HEK293 (cell line): ENCODE results near the gene SNRNP40.
A peak's percentile ranks its signal among the peaks of the same experiment; 100 is the strongest.

ENCODE experiments used
- EGR2 ChIP-seq: fragments of 450-650 bp; formaldehyde crosslinking; IDR thresholded peaks from 2 replicates; pipeline ENCODE4 v1.5.1; 2016; ENCODE audit warnings: low read depth, missing biosample characterization, missing genetic modification characterization
- KLF10 ChIP-seq: fragments of 450-650 bp; IDR thresholded peaks from 2 replicates; pipeline ENCODE4 v1.5.1; 2018; ENCODE audit warnings: missing biosample characterization, mild to moderate bottlenecking, missing genetic modification characterization
- OSR2 ChIP-seq: fragments of 450-650 bp; formaldehyde crosslinking; IDR thresholded peaks from 2 replicates; pipeline ENCODE4 v1.5.1; 2016; ENCODE audit warnings: missing biosample characterization, missing genetic modification characterization
- PBX3 ChIP-seq: sonication (generic); formaldehyde crosslinking; IDR thresholded peaks from 2 replicates; pipeline ENCODE4 v1.8.1; 2022; ENCODE audit warnings: mild to moderate bottlenecking, moderate library complexity, missing genetic modification reagents
- SP2 ChIP-seq: fragments of 450-650 bp; formaldehyde crosslinking; IDR thresholded peaks from 2 replicates; pipeline ENCODE4 v1.5.1; 2016; ENCODE audit warnings: missing biosample characterization, missing genetic modification characterization
- ZBTB17 ChIP-seq: fragments of 450-650 bp; formaldehyde crosslinking; IDR thresholded peaks from 2 replicates; pipeline ENCODE4 v1.5.1; 2016; ENCODE audit warnings: missing biosample characterization, missing genetic modification characterization
- ZBTB48 ChIP-seq: fragments of 450-650 bp; formaldehyde crosslinking; IDR thresholded peaks from 2 replicates; pipeline ENCODE4 v1.5.1; 2016; ENCODE audit warnings: missing biosample characterization, missing genetic modification characterization
- ZNF2 ChIP-seq: fragments of 450-650 bp; formaldehyde crosslinking; IDR thresholded peaks from 2 replicates; pipeline ENCODE4 v1.5.1; 2016; ENCODE audit warnings: missing biosample characterization, missing genetic modification characterization
- ZNF221 ChIP-seq: fragments of 450-650 bp; formaldehyde crosslinking; IDR thresholded peaks from 2 replicates; pipeline ENCODE4 v1.5.1; 2017; ENCODE audit warnings: missing biosample characterization, missing genetic modification characterization, borderline replicate concordance
- ZNF223 ChIP-seq: fragments of 450-650 bp; formaldehyde crosslinking; IDR thresholded peaks from 2 replicates; pipeline ENCODE4 v1.5.1; 2016; ENCODE audit warnings: missing biosample characterization, missing genetic modification characterization
- ZNF341 ChIP-seq: fragments of 450-650 bp; formaldehyde crosslinking; IDR thresholded peaks from 2 replicates; pipeline ENCODE4; 2016; ENCODE audit warnings: low read depth, missing biosample characterization, missing genetic modification characterization
- ZNF426 ChIP-seq: fragments of 450-650 bp; formaldehyde crosslinking; IDR thresholded peaks from 2 replicates; pipeline ENCODE4 v1.5.1; 2017; ENCODE audit warnings: missing biosample characterization, missing genetic modification characterization, mild to moderate bottlenecking, inconsistent platforms, moderate library complexity
- ZNF521 ChIP-seq: fragments of 450-650 bp; formaldehyde crosslinking; IDR thresholded peaks from 2 replicates; pipeline ENCODE4 v1.5.1; 2017; ENCODE audit warnings: missing biosample characterization, mild to moderate bottlenecking, missing genetic modification characterization
- ZNF548 ChIP-seq: fragments of 450-650 bp; formaldehyde crosslinking; IDR thresholded peaks from 2 replicates; pipeline ENCODE4 v1.5.1; 2016; ENCODE audit warnings: missing biosample characterization, missing genetic modification characterization
- ZNF561 ChIP-seq: fragments of 450-650 bp; IDR thresholded peaks from 2 replicates; pipeline ENCODE4 v1.5.1; 2018; ENCODE audit warnings: missing biosample characterization, missing genetic modification characterization, borderline replicate concordance
- ZNF610 ChIP-seq: fragments of 450-650 bp; formaldehyde crosslinking; IDR thresholded peaks from 2 replicates; pipeline ENCODE4 v1.5.1; 2016; ENCODE audit warnings: missing biosample characterization, missing genetic modification characterization, borderline replicate concordance
- ZNF629 ChIP-seq: fragments of 450-650 bp; formaldehyde crosslinking; IDR thresholded peaks from 2 replicates; pipeline ENCODE4 v1.5.1; 2017; ENCODE audit warnings: missing biosample characterization, missing genetic modification characterization
- ZNF654 ChIP-seq: fragments of 450-650 bp; formaldehyde crosslinking; IDR thresholded peaks from 2 replicates; pipeline ENCODE4 v1.5.1; 2016; ENCODE audit warnings: low read depth, missing biosample characterization, missing genetic modification characterization
- ZNF660 ChIP-seq: fragments of 450-650 bp; IDR thresholded peaks from 2 replicates; pipeline ENCODE4 v1.5.1; 2018; ENCODE audit warnings: missing biosample characterization, mild to moderate bottlenecking, missing genetic modification characterization
- TF ChIP-seq, protein P1 (sequence below): fragments of 450-650 bp; formaldehyde crosslinking; IDR thresholded peaks from 2 replicates; pipeline ENCODE4 v1.5.1; 2016; ENCODE audit warnings: missing biosample characterization, missing genetic modification characterization
- TF ChIP-seq, protein P2 (sequence below): fragments of 450-650 bp; formaldehyde crosslinking; IDR thresholded peaks from 2 replicates; pipeline ENCODE4 v1.5.1; 2016; ENCODE audit warnings: missing biosample characterization, missing genetic modification characterization
- TF ChIP-seq, protein P3 (sequence below): fragments of 450-650 bp; formaldehyde crosslinking; IDR thresholded peaks from 2 replicates; pipeline ENCODE4 v1.5.1; 2016; ENCODE audit warnings: missing biosample characterization, missing genetic modification characterization
- TF ChIP-seq, protein P4 (sequence below): fragments of 450-650 bp; formaldehyde crosslinking; IDR thresholded peaks from 2 replicates; pipeline ENCODE4 v1.5.1; 2016; ENCODE audit warnings: missing biosample characterization, missing genetic modification characterization
- TF ChIP-seq, protein P5 (sequence below): fragments of 450-650 bp; formaldehyde crosslinking; IDR thresholded peaks from 2 replicates; pipeline ENCODE4 v1.5.1; 2016; ENCODE audit warnings: missing biosample characterization, missing genetic modification characterization

The SNRNP40 gene

GRCh38 chr1:31296486-31297276, at the start of gene SNRNP40, which contains the start of gene ZCCHC17 (continued):
- TF ChIP-seq ZBTB17 (tag by site-specific recombination) (peak; percentile 48; the same call in 1 of the 2 replicates), SP2 (tag by site-specific recombination) (peak; percentile 99), PBX3 (CRISPR knock-in tag) (no peak), ZNF2 (tag by site-specific recombination) (peak; percentile 27), ZNF629 (tag by site-specific recombination) (peak; percentile 83), ZNF221 (no peak), ZNF660 (tag by site-specific recombination) (peak; percentile 65), EGR2 (tag by site-specific recombination) (peak; percentile 79), ZNF521 (tag by site-specific recombination) (no peak), OSR2 (tag by site-specific recombination) (no peak), ZNF426 (tag by site-specific recombination) (no peak), ZNF654 (no peak), KLF10 (tag by site-specific recombination) (no peak), ZBTB48 (tag by site-specific recombination) (peak; percentile 83), ZNF610 (tag by site-specific recombination) (0 out of 2 replicates have a peak, but pooled peaks have one; percentile 32), ZNF561 (tag by site-specific recombination) (no peak; the same call in 1 of the 2 replicates), ZNF341 (tag by site-specific recombination) (peak; percentile 89), ZNF223 (tag by site-specific recombination) (no peak), ZNF548 (tag by site-specific recombination) (no peak)
- TF ChIP-seq, protein P1, sequence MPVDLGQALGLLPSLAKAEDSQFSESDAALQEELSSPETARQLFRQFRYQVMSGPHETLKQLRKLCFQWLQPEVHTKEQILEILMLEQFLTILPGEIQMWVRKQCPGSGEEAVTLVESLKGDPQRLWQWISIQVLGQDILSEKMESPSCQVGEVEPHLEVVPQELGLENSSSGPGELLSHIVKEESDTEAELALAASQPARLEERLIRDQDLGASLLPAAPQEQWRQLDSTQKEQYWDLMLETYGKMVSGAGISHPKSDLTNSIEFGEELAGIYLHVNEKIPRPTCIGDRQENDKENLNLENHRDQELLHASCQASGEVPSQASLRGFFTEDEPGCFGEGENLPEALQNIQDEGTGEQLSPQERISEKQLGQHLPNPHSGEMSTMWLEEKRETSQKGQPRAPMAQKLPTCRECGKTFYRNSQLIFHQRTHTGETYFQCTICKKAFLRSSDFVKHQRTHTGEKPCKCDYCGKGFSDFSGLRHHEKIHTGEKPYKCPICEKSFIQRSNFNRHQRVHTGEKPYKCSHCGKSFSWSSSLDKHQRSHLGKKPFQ = no peak
- TF ChIP-seq, protein P2, sequence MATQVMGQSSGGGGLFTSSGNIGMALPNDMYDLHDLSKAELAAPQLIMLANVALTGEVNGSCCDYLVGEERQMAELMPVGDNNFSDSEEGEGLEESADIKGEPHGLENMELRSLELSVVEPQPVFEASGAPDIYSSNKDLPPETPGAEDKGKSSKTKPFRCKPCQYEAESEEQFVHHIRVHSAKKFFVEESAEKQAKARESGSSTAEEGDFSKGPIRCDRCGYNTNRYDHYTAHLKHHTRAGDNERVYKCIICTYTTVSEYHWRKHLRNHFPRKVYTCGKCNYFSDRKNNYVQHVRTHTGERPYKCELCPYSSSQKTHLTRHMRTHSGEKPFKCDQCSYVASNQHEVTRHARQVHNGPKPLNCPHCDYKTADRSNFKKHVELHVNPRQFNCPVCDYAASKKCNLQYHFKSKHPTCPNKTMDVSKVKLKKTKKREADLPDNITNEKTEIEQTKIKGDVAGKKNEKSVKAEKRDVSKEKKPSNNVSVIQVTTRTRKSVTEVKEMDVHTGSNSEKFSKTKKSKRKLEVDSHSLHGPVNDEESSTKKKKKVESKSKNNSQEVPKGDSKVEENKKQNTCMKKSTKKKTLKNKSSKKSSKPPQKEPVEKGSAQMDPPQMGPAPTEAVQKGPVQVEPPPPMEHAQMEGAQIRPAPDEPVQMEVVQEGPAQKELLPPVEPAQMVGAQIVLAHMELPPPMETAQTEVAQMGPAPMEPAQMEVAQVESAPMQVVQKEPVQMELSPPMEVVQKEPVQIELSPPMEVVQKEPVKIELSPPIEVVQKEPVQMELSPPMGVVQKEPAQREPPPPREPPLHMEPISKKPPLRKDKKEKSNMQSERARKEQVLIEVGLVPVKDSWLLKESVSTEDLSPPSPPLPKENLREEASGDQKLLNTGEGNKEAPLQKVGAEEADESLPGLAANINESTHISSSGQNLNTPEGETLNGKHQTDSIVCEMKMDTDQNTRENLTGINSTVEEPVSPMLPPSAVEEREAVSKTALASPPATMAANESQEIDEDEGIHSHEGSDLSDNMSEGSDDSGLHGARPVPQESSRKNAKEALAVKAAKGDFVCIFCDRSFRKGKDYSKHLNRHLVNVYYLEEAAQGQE = no peak
- TF ChIP-seq, protein P3, sequence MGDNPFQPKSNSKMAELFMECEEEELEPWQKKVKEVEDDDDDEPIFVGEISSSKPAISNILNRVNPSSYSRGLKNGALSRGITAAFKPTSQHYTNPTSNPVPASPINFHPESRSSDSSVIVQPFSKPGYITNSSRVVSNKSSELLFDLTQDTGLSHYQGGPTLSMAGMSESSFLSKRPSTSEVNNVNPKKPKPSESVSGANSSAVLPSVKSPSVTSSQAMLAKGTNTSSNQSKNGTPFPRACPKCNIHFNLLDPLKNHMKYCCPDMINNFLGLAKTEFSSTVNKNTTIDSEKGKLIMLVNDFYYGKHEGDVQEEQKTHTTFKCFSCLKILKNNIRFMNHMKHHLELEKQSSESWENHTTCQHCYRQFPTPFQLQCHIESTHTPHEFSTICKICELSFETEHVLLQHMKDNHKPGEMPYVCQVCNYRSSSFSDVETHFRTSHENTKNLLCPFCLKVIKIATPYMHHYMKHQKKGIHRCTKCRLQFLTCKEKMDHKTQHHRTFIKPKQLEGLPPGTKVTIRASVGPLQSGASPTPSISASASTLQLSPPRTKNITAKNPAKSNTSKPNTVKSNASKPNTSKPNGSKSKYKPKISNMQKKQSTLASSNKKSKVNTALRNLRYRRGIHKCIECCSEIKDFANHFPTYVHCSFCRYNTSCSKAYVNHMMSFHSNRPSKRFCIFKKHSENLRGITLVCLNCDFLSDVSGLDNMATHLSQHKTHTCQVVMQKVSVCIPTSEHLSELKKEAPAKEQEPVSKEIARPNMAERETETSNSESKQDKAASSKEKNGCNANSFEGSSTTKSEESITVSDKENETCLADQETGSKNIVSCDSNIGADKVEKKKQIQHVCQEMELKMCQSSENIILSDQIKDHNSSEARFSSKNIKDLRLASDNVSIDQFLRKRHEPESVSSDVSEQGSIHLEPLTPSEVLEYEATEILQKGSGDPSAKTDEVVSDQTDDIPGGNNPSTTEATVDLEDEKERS = no peak
- TF ChIP-seq, protein P4, sequence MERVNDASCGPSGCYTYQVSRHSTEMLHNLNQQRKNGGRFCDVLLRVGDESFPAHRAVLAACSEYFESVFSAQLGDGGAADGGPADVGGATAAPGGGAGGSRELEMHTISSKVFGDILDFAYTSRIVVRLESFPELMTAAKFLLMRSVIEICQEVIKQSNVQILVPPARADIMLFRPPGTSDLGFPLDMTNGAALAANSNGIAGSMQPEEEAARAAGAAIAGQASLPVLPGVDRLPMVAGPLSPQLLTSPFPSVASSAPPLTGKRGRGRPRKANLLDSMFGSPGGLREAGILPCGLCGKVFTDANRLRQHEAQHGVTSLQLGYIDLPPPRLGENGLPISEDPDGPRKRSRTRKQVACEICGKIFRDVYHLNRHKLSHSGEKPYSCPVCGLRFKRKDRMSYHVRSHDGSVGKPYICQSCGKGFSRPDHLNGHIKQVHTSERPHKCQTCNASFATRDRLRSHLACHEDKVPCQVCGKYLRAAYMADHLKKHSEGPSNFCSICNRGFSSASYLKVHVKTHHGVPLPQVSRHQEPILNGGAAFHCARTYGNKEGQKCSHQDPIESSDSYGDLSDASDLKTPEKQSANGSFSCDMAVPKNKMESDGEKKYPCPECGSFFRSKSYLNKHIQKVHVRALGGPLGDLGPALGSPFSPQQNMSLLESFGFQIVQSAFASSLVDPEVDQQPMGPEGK (tag by site-specific recombination) = no peak; the same call in 1 of the 2 replicates
- TF ChIP-seq, protein P5, sequence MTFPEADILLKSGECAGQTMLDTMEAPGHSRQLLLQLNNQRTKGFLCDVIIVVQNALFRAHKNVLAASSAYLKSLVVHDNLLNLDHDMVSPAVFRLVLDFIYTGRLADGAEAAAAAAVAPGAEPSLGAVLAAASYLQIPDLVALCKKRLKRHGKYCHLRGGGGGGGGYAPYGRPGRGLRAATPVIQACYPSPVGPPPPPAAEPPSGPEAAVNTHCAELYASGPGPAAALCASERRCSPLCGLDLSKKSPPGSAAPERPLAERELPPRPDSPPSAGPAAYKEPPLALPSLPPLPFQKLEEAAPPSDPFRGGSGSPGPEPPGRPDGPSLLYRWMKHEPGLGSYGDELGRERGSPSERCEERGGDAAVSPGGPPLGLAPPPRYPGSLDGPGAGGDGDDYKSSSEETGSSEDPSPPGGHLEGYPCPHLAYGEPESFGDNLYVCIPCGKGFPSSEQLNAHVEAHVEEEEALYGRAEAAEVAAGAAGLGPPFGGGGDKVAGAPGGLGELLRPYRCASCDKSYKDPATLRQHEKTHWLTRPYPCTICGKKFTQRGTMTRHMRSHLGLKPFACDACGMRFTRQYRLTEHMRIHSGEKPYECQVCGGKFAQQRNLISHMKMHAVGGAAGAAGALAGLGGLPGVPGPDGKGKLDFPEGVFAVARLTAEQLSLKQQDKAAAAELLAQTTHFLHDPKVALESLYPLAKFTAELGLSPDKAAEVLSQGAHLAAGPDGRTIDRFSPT (tag by site-specific recombination) = no peak
